IMR-90 (cell line): ENCODE results near the gene MEGF10. TPM values are rescaled to one million over a fixed set of nuclear protein-coding genes. Genes with fewer than 3 reads are reported as not detected.

Source experiments
- ATAC-seq: fragments of 200-7000 bp; cut with Tn5 transposase; 2 replicates; pipeline ENCODE4 v1.9.1; 2020; ENCODE audit warnings: low read depth, mild to moderate bottlenecking, moderate library complexity
- BruUV-seq: library from RNA; stranded (reverse); fragments of 400-500 nt; replicated peaks from 2 replicates; lab custom pipeline; 2021; lab: Mats Ljungman, UMichigan
- CTCF ChIA-PET: fragments of 300-600 bp; formaldehyde crosslinking; extraction: SDS; loops from one replicate; lab custom pipeline; 2021; ENCODE audit warnings: antibody characterized with exemption; lab: Yijun Ruan, JAX
- POLR2A ChIA-PET: fragments of 300-600 bp; sonication (Branson Sonifier 250); formaldehyde crosslinking; loops from one replicate; lab custom pipeline; 2022; ENCODE audit warnings: antibody characterized with exemption; ENCODE audit not compliant: unreplicated experiment; lab: Charles Lee
- DNase-seq: peaks from one replicate; pipeline ENCODE4 v3.0.0; 2013
- H2AFZ ChIP-seq: replicated peaks from 2 replicates; pipeline ENCODE3; 2013; ENCODE audit warnings: low read length, mild to moderate bottlenecking; ENCODE audit not compliant: poor library complexity
- H2AK5ac ChIP-seq: 2 replicates; pipeline ENCODE4 v1.6.1; 2013; ENCODE audit warnings: low read depth, low read length, inconsistent platforms
- H2AK9ac ChIP-seq: replicated peaks from 2 replicates; pipeline ENCODE3; 2013; ENCODE audit warnings: mild to moderate bottlenecking, low read depth, low read length, moderate library complexity; ENCODE audit not compliant: poor library complexity
- H2BK120ac ChIP-seq: 2 replicates; pipeline ENCODE4 v1.6.1; 2013; ENCODE audit warnings: low read depth, low read length, inconsistent platforms
- H2BK15ac ChIP-seq: 3 replicates; pipeline ENCODE4 v1.6.1; 2013; ENCODE audit warnings: low read depth, low read length, inconsistent platforms
- H2BK20ac ChIP-seq: 2 replicates; pipeline ENCODE4 v1.6.1; 2013; ENCODE audit warnings: low read depth, mild to moderate bottlenecking, inconsistent platforms, low read length, moderate library complexity
- H2BK5ac ChIP-seq: 2 replicates; pipeline ENCODE4 v1.6.1; 2013; ENCODE audit warnings: mild to moderate bottlenecking, low read depth, low read length, inconsistent platforms; ENCODE audit not compliant: poor library complexity, severe bottlenecking
- H3K14ac ChIP-seq: replicated peaks from 2 replicates; pipeline ENCODE4 v1.6.1; 2013; ENCODE audit warnings: low read depth, low read length, inconsistent platforms
- H3K18ac ChIP-seq: 2 replicates; pipeline ENCODE4 v1.6.1; 2013; ENCODE audit warnings: low read depth, low read length, control low read depth
- H3K23ac ChIP-seq: 2 replicates; pipeline ENCODE4 v1.6.1; 2013; ENCODE audit warnings: low read depth, low read length, inconsistent platforms
- H3K27ac ChIP-seq: 2 replicates; pipeline ENCODE4 v1.5.1; 2013; ENCODE audit warnings: mild to moderate bottlenecking, control low read depth, low read length; ENCODE audit not compliant: insufficient read depth
- H3K27me3 ChIP-seq: 2 replicates; pipeline ENCODE4 v1.6.1; 2013; ENCODE audit warnings: low read length; ENCODE audit not compliant: control insufficient read depth, insufficient read depth
- H3K36me3 ChIP-seq: 2 replicates; pipeline ENCODE4 v1.6.1; 2013; ENCODE audit warnings: low read length, mixed read lengths; ENCODE audit not compliant: control insufficient read depth, insufficient read depth
- H3K4ac ChIP-seq: 2 replicates; pipeline ENCODE4 v1.6.1; 2013; ENCODE audit warnings: low read depth, low read length, inconsistent platforms
- H3K4me1 ChIP-seq: 2 replicates; pipeline ENCODE4 v1.6.1; 2013; ENCODE audit warnings: low read length, mixed read lengths; ENCODE audit not compliant: control insufficient read depth, insufficient read depth
- H3K4me2 ChIP-seq: 2 replicates; pipeline ENCODE4 v1.6.1; 2013; ENCODE audit warnings: low read depth, mild to moderate bottlenecking, control low read depth, low read length, moderate library complexity
- H3K4me3 ChIP-seq: 2 replicates; pipeline ENCODE4 v1.5.1; 2013; ENCODE audit warnings: low read depth, mild to moderate bottlenecking, control low read depth, low read length, moderate library complexity; ENCODE audit not compliant: insufficient read depth
- H3K56ac ChIP-seq: 2 replicates; pipeline ENCODE4 v1.6.1; 2013; ENCODE audit warnings: low read length, inconsistent platforms; ENCODE audit not compliant: insufficient read depth; ENCODE audit errors: extremely low read depth
- H3K79me1 ChIP-seq, 2 experiments: 2 replicates each; pipeline ENCODE4 v1.6.1; 2013; ENCODE audit warnings: low read length in 2 of 2, inconsistent platforms in 1 of 2, low read depth in 1 of 2
- H3K9ac ChIP-seq: 2 replicates; pipeline ENCODE4 v1.6.1; 2013; ENCODE audit warnings: low read depth, low read length, control low read depth
- H3K9me1 ChIP-seq: 2 replicates; pipeline ENCODE4 v1.6.1; 2013; ENCODE audit warnings: low read length, inconsistent platforms; ENCODE audit not compliant: insufficient read depth
- H3K9me3 ChIP-seq: 2 replicates; pipeline ENCODE4 v1.6.1; 2013; ENCODE audit warnings: low read length; ENCODE audit not compliant: control insufficient read depth, insufficient read depth
- H4K20me1 ChIP-seq: 2 replicates; pipeline ENCODE4 v1.6.1; 2013; ENCODE audit warnings: low read length, inconsistent platforms; ENCODE audit not compliant: insufficient read depth
- H4K5ac ChIP-seq: 2 replicates; pipeline ENCODE4 v1.6.1; 2013; ENCODE audit warnings: mild to moderate bottlenecking, low read depth, low read length, control low read depth
- H4K8ac ChIP-seq, 2 experiments: 2 replicates each; pipeline ENCODE4 v1.6.1; 2013; ENCODE audit warnings: low read depth in 2 of 2, low read length in 2 of 2, control low read depth in 1 of 2, inconsistent platforms in 1 of 2
- H4K91ac ChIP-seq: 2 replicates; pipeline ENCODE4 v1.6.1; 2013; ENCODE audit warnings: low read depth, low read length, inconsistent platforms; ENCODE audit not compliant: insufficient read depth
- BHLHE40 ChIP-seq: fragments of 150-350 bp; IDR thresholded peaks from 2 replicates; pipeline ENCODE4 v1.6.1; 2016; ENCODE audit warnings: mild to moderate bottlenecking, low read depth, low read length
- FOS ChIP-seq: fragments of 150-350 bp; IDR thresholded peaks from 2 replicates; pipeline ENCODE4 v1.6.1; 2016; ENCODE audit warnings: low read depth, low read length
- MXI1 ChIP-seq: IDR thresholded peaks from 2 replicates; pipeline ENCODE4 v1.6.1; 2012; ENCODE audit warnings: low read depth, mild to moderate bottlenecking, low read length, moderate library complexity, borderline replicate concordance
- POLR2A ChIP-seq: IDR thresholded peaks from 2 replicates; pipeline ENCODE4 v1.6.1; 2012; ENCODE audit warnings: mild to moderate bottlenecking, low read depth, low read length
- RFX5 ChIP-seq: IDR thresholded peaks from 2 replicates; pipeline ENCODE4 v1.8.0; 2012; ENCODE audit warnings: low read depth, mild to moderate bottlenecking, low read length, moderate library complexity
- SMC3 ChIP-seq: fragments of 150-350 bp; IDR thresholded peaks from 2 replicates; pipeline ENCODE4 v1.6.1; 2016; ENCODE audit warnings: low read depth, mild to moderate bottlenecking, antibody characterized with exemption, low read length, moderate library complexity
- USF2 ChIP-seq: fragments of 150-350 bp; IDR thresholded peaks from 2 replicates; pipeline ENCODE4 v1.6.1; 2017; ENCODE audit warnings: mild to moderate bottlenecking, antibody characterized with exemption, low read length, low read depth
- WGBS, 2 experiments: methylation state at CpG; one replicate each; pipeline versions ENCODE4 v1.1.5 to v1.1.7; 2013; ENCODE audit warnings: missing lambda C conversion rate in 2 of 2; ENCODE audit not compliant: insufficient read length in 1 of 2; ENCODE audit errors: extremely low coverage in 2 of 2; 5-methylcytosine and 5-hydroxymethylcytosine counted together
- dilution Hi-C: fragments of 300-500 bp; cut with HindIII; formaldehyde crosslinking; loops from one replicate; pipeline ENCODE4 v1.14.3; 2018; ENCODE audit warnings: low sequenced_read_pairs; ENCODE audit not compliant: unreplicated experiment
- in situ Hi-C: fragments of 300-500 bp; cut with MboI; formaldehyde crosslinking; loops from 3 replicates; pipeline ENCODE4 v1.14.3; 2019; ENCODE audit warnings: low sequenced_read_pairs, inconsistent platforms, mixed read lengths
- intact Hi-C: fragments of 100-400 bp; cut with micrococcal nuclease; formaldehyde crosslinking; loops from 2 replicates; pipeline ENCODE4 v1.10.0; 2022
- polyA plus RNA-seq, 3 experiments: library from polyadenylated mRNA; depleted of rRNA; stranded (reverse); fragments of >200 nt; gene quantifications; 2 replicates each; pipeline ENCODE4 v1.2.3, GENCODE V29; 2012; ENCODE audit warnings: low replicate concordance in 1 of 3
- total RNA-seq: library from RNA; depleted of rRNA; stranded (reverse); fragments of >200 nt; gene quantifications from 2 replicates; pipeline ENCODE4 v1.2.3, GENCODE V29; 2012
- TF ChIP-seq, protein P1 (sequence below): conservative IDR thresholded peaks from 2 replicates; pipeline ENCODE4 v1.5.1; 2012; ENCODE audit warnings: mild to moderate bottlenecking, low read depth, low read length, improper control_type of control experiment

The MEGF10 gene
- total and polyA plus RNA-seq, 2 of the 4 experiments (the other 2 are of a cell fraction), result not detected

- Histone ChIP-seq H3K36me3 (no peaks in the 10 kb centered on the region), H3K4me1 (no peaks in the 10 kb centered on the region), H3K27me3 (peaks cover 26% of the 10 kb centered on the region), H2BK120ac (no peak overlapping the region), H3K79me1 (no peaks in the 10 kb centered on the region), H2AFZ (no peak overlapping the region), H2AK9ac (no peak overlapping the region), H3K56ac (no peak overlapping the region), H3K9ac (no peak overlapping the region), H3K14ac (no peak overlapping the region), H3K4me3 (no peak overlapping the region), H4K91ac (no peak overlapping the region), H2AK5ac (no peak overlapping the region), H2BK15ac (no peak overlapping the region), H3K27ac (no peak overlapping the region), H3K9me1 (no peaks in the 10 kb centered on the region), H3K18ac (no peak overlapping the region), H4K20me1 (no peaks in the 10 kb centered on the region), H2BK20ac (no peak overlapping the region), H3K9me3 (no peaks in the 10 kb centered on the region), H4K8ac (no peak overlapping the region), H2BK5ac (no peak overlapping the region), H4K5ac (no peak overlapping the region), H3K23ac (no peak overlapping the region), H3K4me2 (no peak overlapping the region), H3K4ac (no peak overlapping the region)
- POLR2A ChIA-PET, result no interaction called here
- dilution Hi-C loops (no loop called here), in situ Hi-C loops (loop anchor here (10.0 kb wide), 1 partner anchor 187 kb away; no protein-coding TSS in a partner anchor), intact Hi-C loops (no loop called here)
- no peak for TF ChIP-seq FOS
- no peak for TF ChIP-seq SMC3
- no peak for TF ChIP-seq RFX5
- no peak for TF ChIP-seq BHLHE40
- TF ChIP-seq, protein P1, sequence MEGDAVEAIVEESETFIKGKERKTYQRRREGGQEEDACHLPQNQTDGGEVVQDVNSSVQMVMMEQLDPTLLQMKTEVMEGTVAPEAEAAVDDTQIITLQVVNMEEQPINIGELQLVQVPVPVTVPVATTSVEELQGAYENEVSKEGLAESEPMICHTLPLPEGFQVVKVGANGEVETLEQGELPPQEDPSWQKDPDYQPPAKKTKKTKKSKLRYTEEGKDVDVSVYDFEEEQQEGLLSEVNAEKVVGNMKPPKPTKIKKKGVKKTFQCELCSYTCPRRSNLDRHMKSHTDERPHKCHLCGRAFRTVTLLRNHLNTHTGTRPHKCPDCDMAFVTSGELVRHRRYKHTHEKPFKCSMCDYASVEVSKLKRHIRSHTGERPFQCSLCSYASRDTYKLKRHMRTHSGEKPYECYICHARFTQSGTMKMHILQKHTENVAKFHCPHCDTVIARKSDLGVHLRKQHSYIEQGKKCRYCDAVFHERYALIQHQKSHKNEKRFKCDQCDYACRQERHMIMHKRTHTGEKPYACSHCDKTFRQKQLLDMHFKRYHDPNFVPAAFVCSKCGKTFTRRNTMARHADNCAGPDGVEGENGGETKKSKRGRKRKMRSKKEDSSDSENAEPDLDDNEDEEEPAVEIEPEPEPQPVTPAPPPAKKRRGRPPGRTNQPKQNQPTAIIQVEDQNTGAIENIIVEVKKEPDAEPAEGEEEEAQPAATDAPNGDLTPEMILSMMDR, result no peak
- no peak for TF ChIP-seq USF2
- TF ChIP-seq POLR2A, result no peak
- TF ChIP-seq MXI1, result no peak
- no CpG with 5 or more reads among the region's 4 CpGs for WGBS, 2 experiments
- CTCF ChIA-PET, result no interaction called here
- no TSS peak for BruUV-seq
- ATAC-seq (no peak), DNase-seq (no peak)
Measured at GRCh38 chr5:127297348-127298035, 6.9 kb downstream of the MEGF10 start.
